GM12891 (cell line): Measurements from ENCODE around the gene ACOX2.

ENCODE experiments used
- DNase-seq: peaks from one replicate; pipeline ENCODE4 v3.0.0; 2011; ENCODE audit warnings: low spot score; ENCODE audit not compliant: insufficient read length
- FAIRE-seq: peaks from 2 replicates; lab custom pipeline; 2011; peaks lifted over from hg19 to GRCh38; lab: Jason Lieb, UNC
- PAX5 ChIP-seq: IDR thresholded peaks from 2 replicates; pipeline ENCODE4 v1.6.1; 2011; ENCODE audit warnings: low read length, moderate library complexity, mild to moderate bottlenecking; ENCODE audit not compliant: insufficient read depth, severe bottlenecking
- POLR2A ChIP-seq: IDR thresholded peaks from 2 replicates; pipeline ENCODE4 v1.6.1; 2011; ENCODE audit warnings: low read depth, low read length, control low read depth
- POLR2AphosphoS5 ChIP-seq: IDR thresholded peaks from 2 replicates; pipeline ENCODE4 v1.6.1; 2011; ENCODE audit warnings: low read depth, low read length, control low read depth
- POU2F2 ChIP-seq: IDR thresholded peaks from 2 replicates; pipeline ENCODE4 v1.6.1; 2011; ENCODE audit warnings: low read depth, mild to moderate bottlenecking, control low read depth, low read length, moderate library complexity
- SPI1 ChIP-seq: IDR thresholded peaks from 2 replicates; pipeline ENCODE4 v1.6.1; 2011; ENCODE audit warnings: low read depth, low read length, control low read depth
- TAF1 ChIP-seq: IDR thresholded peaks from 2 replicates; pipeline ENCODE4 v1.6.1; 2011; ENCODE audit warnings: low read depth, low read length, control low read depth

The ACOX2 gene

DNA sequence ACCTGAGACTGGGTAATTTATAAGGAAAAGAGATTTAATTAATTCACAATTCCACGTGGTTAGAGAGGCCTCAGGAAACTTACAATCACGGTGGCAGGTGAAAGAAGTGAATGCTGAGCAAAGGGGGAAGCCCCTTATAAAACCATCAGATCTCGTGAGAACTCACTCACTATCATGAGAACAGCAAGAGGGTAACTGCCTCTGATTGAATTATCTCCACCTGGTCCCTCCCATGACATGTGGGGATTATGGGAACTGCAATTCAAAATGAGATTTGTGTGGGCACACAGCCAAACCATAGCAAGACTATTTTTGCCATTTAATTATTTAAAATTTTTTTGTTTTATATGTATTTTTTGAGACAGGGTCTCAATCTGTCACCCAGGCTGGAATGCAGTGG lies 72.1 kb downstream of the ACOX2 start:
- no peak for DNase-seq
- FAIRE-seq, result no peak
- TF ChIP-seq POLR2AphosphoS5, result no peak
- TF ChIP-seq PAX5, result no peak
- no peak for TF ChIP-seq POU2F2
- TF ChIP-seq TAF1, result no peak
- no peak for TF ChIP-seq POLR2A
- no peak for TF ChIP-seq SPI1

DNA sequence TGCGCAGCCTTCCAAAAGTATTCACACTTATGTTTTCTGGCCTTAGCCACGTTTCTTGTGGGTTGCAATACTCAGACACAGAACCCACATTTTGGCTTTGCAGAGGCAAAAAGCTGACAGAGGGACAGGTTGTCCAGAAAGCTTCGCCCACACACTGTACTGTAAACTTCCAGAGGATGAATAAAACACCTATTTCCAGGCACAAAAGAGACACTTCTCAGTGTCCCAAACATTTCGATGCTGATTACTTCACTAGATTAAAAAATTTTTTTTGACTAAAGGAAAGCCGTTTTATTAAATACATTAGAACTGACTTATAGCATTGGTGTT lies 73.1 kb downstream of the ACOX2 start:
- no peak for TF ChIP-seq TAF1
- no peak for TF ChIP-seq SPI1
- TF ChIP-seq POU2F2, result no peak
- no peak for TF ChIP-seq PAX5
- no peak for TF ChIP-seq POLR2AphosphoS5
- TF ChIP-seq POLR2A, result no peak
- FAIRE-seq (no peak), DNase-seq (no peak)

DNA sequence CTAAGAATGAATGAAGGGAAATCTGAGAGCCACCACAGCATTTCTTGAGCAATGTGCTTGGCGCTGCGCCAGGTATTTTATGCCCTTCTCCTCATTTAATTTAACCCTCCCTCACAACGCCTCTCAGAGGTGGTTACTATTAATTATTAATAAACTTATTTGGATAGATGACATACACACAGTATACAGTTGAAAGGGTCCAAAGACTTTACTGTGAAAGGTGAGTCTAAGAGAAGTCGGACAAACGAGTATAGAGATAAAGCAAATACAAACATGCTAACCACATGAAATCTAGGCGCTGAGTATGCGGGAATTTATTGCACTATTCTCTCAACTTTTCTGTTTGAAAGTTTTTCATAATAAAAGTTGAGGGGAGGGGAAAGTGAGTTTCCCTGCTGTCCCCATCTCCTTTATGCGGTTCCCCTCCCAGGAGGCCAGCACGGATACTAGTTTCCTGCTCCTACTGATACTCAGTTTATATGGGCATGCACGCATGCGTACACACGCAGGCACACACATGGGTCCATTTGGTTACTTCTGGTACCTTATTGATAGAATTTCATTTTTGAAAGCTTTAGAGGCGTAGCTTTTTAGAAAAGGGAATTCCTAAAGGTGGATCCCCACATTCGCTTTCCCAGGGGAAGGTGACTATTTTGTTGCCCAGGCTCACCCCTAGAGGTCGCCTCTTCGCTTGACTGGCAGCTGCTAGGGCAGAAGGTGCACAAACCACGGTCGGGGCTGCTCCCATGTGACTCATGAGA lies 73.6 kb downstream of the ACOX2 start:
- peak; percentile 87 for FAIRE-seq
- DNase-seq, result peak; percentile 53

DNA sequence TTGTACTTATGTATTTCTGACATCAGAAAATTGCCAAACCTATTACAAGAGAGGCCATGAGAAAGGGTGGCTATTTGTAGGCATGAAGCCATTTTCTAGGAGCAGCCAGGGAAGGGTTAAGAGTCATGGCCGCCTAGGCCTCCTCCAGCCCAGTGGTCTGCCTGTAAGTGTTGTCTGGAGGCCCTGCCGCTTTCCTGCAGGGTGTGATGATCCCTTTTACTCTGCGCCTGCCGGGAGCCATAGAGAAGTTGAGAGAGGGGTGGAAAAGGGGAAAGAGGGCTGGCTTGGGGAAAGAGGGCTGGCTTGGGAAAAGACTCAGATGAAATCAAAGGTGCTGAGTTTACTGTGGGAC lies 74.2 kb downstream of the ACOX2 start:
- TF ChIP-seq TAF1, result no peak
- DNase-seq (no peak), FAIRE-seq (no peak)

More for the DNA sequence above, 73.6 kb downstream of the ACOX2 start:
- TF ChIP-seq POLR2AphosphoS5 (no peak), SPI1 (no peak), TAF1 (no peak), POU2F2 (no peak)

DNA sequence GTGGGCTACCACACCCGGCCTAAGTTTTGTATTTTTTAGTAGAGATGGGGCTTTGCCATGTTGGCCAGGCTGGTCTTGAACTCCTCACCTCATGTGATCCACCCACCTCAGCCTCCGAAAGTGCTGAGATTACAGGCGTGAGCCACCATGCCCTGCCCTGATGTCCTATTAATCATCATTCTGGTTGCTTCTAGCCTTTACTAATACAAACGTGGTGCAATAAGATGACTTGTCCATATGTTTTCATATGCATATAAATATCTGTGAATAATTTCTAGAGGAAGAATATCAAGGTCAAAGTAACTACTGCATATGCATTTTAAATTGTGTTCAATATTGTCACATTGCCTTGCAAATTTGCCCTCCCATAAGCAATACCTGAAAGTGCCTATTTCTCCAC lies 77.8 kb downstream of the ACOX2 start:
- FAIRE-seq, result no peak
- no peak for DNase-seq
- TF ChIP-seq PAX5 (no peak), POLR2AphosphoS5 (no peak), SPI1 (no peak), POLR2A (no peak), TAF1 (no peak), POU2F2 (no peak)
